HepG2 (cell line): ENCODE data around the gene GAPT.

Experiments used
- SALL2 ChIP-seq: sonication (generic); formaldehyde crosslinking; IDR thresholded peaks from 2 replicates; pipeline ENCODE4 v1.8.1; 2023; ENCODE audit warnings: mild to moderate bottlenecking, missing genetic modification reagents, inconsistent platforms
- ZKSCAN1 ChIP-seq: fragments of 150-350 bp; IDR thresholded peaks from 2 replicates; pipeline ENCODE4 v1.6.1; 2014; ENCODE audit warnings: low read length
- ZNF737 ChIP-seq: sonication (generic); formaldehyde crosslinking; IDR thresholded peaks from 2 replicates; pipeline ENCODE4 v1.5.0; 2020; ENCODE audit warnings: missing genetic modification reagents, mild to moderate bottlenecking, borderline replicate concordance
- TF ChIP-seq, protein P1 (sequence below): sonication (generic); formaldehyde crosslinking; IDR thresholded peaks from 2 replicates; pipeline ENCODE4 v1.9.0; 2021; ENCODE audit warnings: missing genetic modification reagents, mild to moderate bottlenecking, borderline replicate concordance

DNA sequence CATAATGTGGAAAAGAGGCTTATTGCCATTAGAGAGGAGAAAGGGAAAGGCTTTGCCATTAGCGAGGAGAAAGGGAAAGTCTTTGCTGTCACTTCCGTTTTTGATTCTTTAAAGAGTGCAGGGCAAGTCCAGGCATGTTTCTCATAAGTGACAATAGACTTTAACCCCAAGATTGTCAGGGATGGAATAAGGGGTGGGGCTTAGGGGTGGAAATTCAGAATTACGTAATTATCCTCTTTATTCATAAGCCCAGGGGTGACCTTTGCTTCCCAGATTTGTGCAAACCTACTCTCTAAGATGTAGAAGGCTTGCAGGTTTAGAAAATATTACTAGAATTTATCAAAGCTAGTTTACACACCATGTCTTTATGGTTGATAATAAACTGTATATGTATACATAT is 29.1 kb upstream of the GAPT start:
- TF ChIP-seq SALL2 (CRISPR knock-in tag) = no peak
- no peak for TF ChIP-seq ZKSCAN1
- TF ChIP-seq, protein P1, sequence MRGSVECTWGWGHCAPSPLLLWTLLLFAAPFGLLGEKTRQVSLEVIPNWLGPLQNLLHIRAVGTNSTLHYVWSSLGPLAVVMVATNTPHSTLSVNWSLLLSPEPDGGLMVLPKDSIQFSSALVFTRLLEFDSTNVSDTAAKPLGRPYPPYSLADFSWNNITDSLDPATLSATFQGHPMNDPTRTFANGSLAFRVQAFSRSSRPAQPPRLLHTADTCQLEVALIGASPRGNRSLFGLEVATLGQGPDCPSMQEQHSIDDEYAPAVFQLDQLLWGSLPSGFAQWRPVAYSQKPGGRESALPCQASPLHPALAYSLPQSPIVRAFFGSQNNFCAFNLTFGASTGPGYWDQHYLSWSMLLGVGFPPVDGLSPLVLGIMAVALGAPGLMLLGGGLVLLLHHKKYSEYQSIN = no peak
- TF ChIP-seq ZNF737 (CRISPR knock-in tag) = no peak
